Lower leg skin (tissue), 3 donors: ENCODE measurements around the gene ARMH3.

ENCODE experiments used
- POLR2A ChIP-seq, 2 donors: fragments of 450-650 bp; IDR thresholded peaks; one replicate each; pipeline ENCODE4 v1.6.1; 2016 to 2017; ENCODE audit warnings: antibody characterized with exemption in 2 of 2, mild to moderate bottlenecking in 1 of 2, moderate library complexity in 1 of 2
- TF ChIP-seq, protein P1 (sequence below), 3 donors: fragments of 450-650 bp; IDR thresholded peaks; one replicate each; pipeline ENCODE4 v1.5.1; 2016; ENCODE audit warnings: antibody characterized with exemption in 3 of 3, mild to moderate bottlenecking in 3 of 3, moderate library complexity in 2 of 3

DNA sequence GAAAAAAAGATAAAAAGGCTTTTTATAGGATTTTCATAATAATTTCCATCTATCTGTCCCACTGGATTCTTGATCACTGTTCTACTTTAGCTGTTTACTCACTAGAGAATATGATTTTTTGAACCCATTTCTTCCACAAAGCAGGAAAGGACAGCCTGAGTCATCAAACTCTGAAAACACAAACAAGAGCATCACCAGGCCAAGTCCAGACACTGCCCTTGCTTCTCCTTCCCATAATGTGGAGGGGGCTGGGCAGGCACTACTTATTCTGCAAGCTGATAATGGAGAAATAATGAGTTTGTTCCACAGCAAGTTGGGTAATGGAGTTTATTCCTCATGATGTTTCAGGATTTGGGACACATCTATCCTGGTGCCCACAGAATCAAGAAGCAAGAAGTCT is 199.3 kb downstream of the ARMH3 start:
- TF ChIP-seq, protein P1, sequence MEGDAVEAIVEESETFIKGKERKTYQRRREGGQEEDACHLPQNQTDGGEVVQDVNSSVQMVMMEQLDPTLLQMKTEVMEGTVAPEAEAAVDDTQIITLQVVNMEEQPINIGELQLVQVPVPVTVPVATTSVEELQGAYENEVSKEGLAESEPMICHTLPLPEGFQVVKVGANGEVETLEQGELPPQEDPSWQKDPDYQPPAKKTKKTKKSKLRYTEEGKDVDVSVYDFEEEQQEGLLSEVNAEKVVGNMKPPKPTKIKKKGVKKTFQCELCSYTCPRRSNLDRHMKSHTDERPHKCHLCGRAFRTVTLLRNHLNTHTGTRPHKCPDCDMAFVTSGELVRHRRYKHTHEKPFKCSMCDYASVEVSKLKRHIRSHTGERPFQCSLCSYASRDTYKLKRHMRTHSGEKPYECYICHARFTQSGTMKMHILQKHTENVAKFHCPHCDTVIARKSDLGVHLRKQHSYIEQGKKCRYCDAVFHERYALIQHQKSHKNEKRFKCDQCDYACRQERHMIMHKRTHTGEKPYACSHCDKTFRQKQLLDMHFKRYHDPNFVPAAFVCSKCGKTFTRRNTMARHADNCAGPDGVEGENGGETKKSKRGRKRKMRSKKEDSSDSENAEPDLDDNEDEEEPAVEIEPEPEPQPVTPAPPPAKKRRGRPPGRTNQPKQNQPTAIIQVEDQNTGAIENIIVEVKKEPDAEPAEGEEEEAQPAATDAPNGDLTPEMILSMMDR (IDR thresholded peaks at IDR 0.05): no peak
- no peak for TF ChIP-seq POLR2A (IDR thresholded peaks at IDR 0.05)
